Measurements from ENCODE around the gene RPP38.

The RPP38 gene, protein sequence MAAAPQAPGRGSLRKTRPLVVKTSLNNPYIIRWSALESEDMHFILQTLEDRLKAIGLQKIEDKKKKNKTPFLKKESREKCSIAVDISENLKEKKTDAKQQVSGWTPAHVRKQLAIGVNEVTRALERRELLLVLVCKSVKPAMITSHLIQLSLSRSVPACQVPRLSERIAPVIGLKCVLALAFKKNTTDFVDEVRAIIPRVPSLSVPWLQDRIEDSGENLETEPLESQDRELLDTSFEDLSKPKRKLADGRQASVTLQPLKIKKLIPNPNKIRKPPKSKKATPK

DNA sequence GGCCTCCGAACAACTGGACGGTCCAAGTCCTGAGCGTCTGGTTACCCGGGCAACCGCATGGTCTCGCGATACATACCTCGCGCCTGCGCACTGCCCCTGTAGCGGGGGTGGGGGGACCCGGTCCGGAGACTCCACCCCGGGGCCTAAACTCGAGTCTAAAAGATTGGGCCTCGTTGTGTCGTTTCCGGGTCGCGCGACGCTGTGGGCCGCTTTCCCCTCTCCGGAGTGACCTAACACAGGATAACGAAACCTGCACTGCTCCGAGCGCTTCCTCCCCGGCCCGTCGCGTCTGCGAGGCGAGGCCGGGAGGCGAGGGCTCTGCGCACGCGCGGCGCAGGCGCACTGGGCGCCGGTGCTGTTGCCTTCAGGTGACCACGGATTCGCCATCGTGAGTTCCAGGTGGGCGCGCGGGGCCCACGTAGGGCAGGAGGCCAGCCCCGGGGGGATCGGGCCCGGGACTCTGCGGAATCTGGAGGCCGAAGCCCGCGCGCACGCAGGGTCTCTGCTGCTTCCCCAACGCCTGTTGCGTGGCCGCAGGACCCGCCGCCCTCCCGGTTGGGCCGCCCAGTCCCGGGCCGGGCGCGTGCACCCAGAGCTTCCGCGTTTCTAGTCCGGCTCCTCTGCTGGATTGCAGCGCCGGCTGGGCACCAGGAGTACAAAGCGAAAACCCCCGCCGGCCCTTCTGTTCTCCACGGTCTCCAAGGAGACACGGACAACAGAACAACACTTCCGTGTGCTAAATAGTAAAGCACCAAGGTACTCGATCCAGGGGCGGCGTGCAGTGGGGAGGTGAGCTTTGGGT lies at the start of gene RPP38:
RPP38 (plus strand) TSS at position 345 of the 802 bp plus-strand sequence. CDS start 5,960 bp downstream, outside the sequence.
- H3K4me3 ChIP-seq (ENCODE audit: low read depth, low read length): peak within 1 kb of the TSS; percentile 99
- TF ChIP-seq, protein P1, sequence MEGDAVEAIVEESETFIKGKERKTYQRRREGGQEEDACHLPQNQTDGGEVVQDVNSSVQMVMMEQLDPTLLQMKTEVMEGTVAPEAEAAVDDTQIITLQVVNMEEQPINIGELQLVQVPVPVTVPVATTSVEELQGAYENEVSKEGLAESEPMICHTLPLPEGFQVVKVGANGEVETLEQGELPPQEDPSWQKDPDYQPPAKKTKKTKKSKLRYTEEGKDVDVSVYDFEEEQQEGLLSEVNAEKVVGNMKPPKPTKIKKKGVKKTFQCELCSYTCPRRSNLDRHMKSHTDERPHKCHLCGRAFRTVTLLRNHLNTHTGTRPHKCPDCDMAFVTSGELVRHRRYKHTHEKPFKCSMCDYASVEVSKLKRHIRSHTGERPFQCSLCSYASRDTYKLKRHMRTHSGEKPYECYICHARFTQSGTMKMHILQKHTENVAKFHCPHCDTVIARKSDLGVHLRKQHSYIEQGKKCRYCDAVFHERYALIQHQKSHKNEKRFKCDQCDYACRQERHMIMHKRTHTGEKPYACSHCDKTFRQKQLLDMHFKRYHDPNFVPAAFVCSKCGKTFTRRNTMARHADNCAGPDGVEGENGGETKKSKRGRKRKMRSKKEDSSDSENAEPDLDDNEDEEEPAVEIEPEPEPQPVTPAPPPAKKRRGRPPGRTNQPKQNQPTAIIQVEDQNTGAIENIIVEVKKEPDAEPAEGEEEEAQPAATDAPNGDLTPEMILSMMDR (IDR thresholded peaks at IDR 0.05; ENCODE audit: borderline replicate concordance, insufficient read depth, low read depth, low read length): no peak

DNA sequence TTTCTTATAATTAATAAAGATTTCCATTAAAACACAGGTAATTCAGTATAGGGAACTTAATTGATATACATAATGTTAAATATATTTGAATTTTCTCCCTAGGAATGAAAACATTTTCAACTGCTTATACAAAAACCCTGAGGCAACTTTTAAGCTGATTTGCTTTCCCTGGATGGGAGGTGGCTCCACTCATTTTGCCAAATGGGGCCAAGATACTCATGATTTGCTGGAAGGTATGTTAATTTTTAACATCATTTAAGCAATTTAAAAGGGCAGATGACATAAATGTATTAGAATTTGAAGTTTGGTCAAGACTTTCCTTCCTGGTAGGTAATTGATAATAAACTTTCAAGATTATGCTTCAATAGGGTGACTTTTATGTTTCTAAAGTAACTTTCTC lies 47.6 kb upstream of the RPP38 start:
- no peak overlapping the region for H3K4me3 ChIP-seq (ENCODE audit: low read depth, low read length)
- TF ChIP-seq, protein P1 (IDR thresholded peaks at IDR 0.05; ENCODE audit: borderline replicate concordance, insufficient read depth, low read depth, low read length): no peak

DNA sequence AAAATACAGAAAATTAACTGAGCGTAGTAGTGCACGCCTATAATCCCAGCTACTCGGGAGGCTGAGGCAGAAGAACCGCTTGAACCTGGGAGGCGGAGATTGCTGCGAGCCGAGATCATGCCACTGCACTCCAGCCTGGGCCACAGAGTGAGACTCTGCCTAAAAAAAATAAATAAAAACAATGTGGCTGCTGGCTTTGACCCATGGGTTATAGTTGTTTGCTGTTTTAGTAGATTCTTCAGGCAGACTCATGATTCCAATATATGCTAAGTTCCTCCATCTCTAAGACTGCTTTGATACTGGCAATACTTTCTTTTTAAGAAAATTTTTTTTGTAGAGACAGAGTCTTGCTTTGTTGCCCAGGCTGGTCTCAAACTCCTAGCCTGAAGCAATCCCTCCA lies 45.0 kb upstream of the RPP38 start:
- TF ChIP-seq, protein P1 (IDR thresholded peaks at IDR 0.05; ENCODE audit: borderline replicate concordance, insufficient read depth, low read depth, low read length): no peak
- H3K4me3 ChIP-seq (ENCODE audit: low read depth, low read length): no peak overlapping the region

DNA sequence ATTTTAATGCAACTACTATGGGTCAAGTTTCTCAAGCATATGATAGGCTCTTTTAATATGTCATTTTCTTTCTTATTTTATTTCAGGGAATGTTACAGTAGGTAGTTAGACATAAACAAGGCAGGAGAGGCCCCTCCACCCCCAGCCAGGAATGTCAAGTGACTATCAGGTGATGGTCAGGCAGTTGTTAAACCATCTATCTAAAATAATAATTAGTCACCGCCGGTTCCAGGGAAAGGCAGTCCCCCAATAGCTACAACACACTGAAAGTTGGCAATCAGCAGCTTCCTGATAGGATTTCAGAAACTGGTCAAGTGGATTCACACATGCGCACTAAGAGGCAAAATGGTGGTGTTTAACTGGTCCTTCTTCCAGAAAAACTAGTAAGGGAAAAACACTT lies 44.1 kb upstream of the RPP38 start:
- TF ChIP-seq, protein P1 (IDR thresholded peaks at IDR 0.05; ENCODE audit: borderline replicate concordance, insufficient read depth, low read depth, low read length): no peak
- no peak overlapping the region for H3K4me3 ChIP-seq (ENCODE audit: low read depth, low read length)

DNA sequence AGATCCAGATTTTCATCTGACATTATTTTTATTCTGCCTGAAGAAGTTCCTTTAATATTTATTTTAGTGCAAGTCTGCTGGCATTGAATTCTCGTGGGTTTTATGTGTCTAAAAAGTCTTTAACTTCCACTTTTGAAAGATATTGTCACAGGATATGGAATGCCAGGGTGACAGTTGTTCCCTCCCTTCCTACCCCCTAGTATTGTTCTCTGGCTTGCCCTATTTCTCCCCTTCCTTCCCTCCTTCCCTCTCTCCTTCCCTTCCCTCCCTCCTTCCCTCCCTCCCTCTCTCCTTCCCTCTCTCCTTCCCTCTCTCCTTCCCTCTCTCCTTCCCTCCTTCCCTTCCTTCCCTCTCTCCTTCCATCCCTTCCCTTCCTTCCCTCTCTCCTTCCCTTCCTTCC lies 38.5 kb upstream of the RPP38 start:
- TF ChIP-seq, protein P1 (IDR thresholded peaks at IDR 0.05; ENCODE audit: borderline replicate concordance, insufficient read depth, low read depth, low read length): no peak
- H3K4me3 ChIP-seq (ENCODE audit: low read depth, low read length): no peak overlapping the region

DNA sequence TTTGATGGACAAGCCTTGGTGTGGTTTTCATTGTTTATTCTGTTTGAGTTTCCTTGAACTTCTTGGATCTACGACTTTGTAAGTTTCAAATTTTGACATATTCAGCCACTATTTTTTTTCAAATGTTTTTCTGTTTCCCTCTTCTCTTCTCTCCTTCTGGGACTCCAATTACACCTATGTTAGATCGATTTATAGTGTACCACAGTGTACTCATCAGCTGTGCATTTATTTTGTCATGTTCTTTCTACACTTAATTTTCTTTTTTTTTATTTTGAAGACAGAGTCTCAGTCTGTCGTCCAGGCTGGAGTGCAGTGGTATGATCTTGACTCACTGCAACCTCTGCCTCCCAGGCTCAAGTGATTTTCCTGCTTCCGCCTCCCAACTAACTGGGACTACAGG lies 37.2 kb upstream of the RPP38 start:
- H3K4me3 ChIP-seq (ENCODE audit: low read depth, low read length): no peak overlapping the region
- TF ChIP-seq, protein P1 (IDR thresholded peaks at IDR 0.05; ENCODE audit: borderline replicate concordance, insufficient read depth, low read depth, low read length): no peak
